Mucosa of rectum (tissue), 2 donors: Measurements from ENCODE around the gene TLR9.
A peak's percentile ranks its signal among the peaks of the same experiment; 100 is the strongest.

ENCODE experiments used
- H3K27ac ChIP-seq, 2 donors: one replicate each; pipeline ENCODE4 v1.7.0; 2013; ENCODE audit warnings: inconsistent platforms in 2 of 2, low read depth in 2 of 2, low read length in 2 of 2
- H3K27me3 ChIP-seq, 2 donors: one replicate each; pipeline ENCODE4 v1.7.0; 2013; ENCODE audit warnings: low read length in 2 of 2; ENCODE audit not compliant: control insufficient read depth in 2 of 2, insufficient read depth in 2 of 2
- H3K36me3 ChIP-seq, 2 donors: one replicate each; pipeline ENCODE4 v1.7.0; 2013; ENCODE audit warnings: low read length in 2 of 2; ENCODE audit not compliant: control insufficient read depth in 2 of 2, insufficient read depth in 2 of 2
- H3K4me1 ChIP-seq, 2 donors: one replicate each; pipeline ENCODE4 v1.7.0; 2013; ENCODE audit warnings: low read length in 2 of 2, mild to moderate bottlenecking in 1 of 2; ENCODE audit not compliant: control insufficient read depth in 2 of 2, insufficient read depth in 2 of 2
- H3K4me3 ChIP-seq, 2 donors: one replicate each; pipeline ENCODE4 v1.7.0; 2013; ENCODE audit warnings: low read length in 2 of 2
- H3K9ac ChIP-seq, 2 donors: one replicate each; pipeline ENCODE4 v1.7.0; 2013; ENCODE audit warnings: low read length in 2 of 2, low read depth in 1 of 2, mild to moderate bottlenecking in 1 of 2
- H3K9me3 ChIP-seq, 2 donors: one replicate each; pipeline ENCODE4 v1.7.0; 2013; ENCODE audit warnings: low read length in 2 of 2; ENCODE audit not compliant: control insufficient read depth in 2 of 2
- donor health status: healthy.
- donor health status: Normal muscosa, but diverticular disease.

Gene TLR9

GRCh38 chr3:52208556-52208955, 16.9 kb downstream of the TLR9 start:
- Histone ChIP-seq H3K27ac (no peak overlapping the region), H3K4me3 (no peak overlapping the region), H3K9ac (no peak overlapping the region), H3K36me3 (peaks cover 70 to 88% of the 10 kb centered on the region in 2 donors), H3K4me1 (peaks cover 0 to 6% of the 10 kb centered on the region in 2 donors), H3K9me3 (no peaks in the 10 kb centered on the region), H3K27me3 (no peaks in the 10 kb centered on the region)

- Histone ChIP-seq H3K36me3 (peaks cover 74% of the 10 kb centered on the region in 2 donors), H3K4me1 (peaks cover 0 to 11% of the 10 kb centered on the region in 2 donors), H3K4me3 (no peak overlapping the region)
Measured at GRCh38 chr3:52205727-52206372, 19.6 kb downstream of the TLR9 start.

DNA sequence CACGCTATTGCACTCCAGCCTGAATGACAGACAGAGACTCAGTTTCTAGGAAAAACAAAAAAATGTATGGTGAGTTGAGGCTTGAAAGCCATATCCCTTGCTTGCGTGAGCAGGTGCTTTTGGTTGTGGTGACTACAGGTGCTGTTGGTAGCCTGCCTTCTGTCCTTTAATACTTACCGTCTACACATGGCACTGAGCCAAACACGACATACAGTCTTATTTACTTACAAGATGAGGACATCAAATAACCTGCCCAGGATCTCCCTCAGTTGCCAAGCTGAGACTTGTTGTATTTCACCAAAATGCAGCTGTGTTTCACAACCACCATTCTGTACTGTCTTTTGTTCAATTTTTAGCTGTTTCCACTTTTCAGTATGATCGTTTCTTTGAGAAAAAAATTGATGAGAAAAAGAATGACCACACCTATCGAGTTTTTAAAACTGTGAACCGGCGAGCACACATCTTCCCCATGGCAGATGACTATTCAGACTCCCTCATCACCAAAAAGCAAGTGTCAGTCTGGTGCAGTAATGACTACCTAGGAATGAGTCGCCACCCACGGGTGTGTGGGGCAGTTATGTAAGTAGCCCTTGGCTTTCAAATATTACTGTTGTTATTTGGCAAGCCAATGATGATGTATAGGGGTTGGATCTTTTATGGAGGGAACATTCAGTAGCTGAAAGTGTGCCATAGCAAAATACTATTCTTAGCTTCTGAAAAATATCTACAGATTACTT, 20.9 kb downstream of the TLR9 start:
- Histone ChIP-seq H3K36me3 (peaks cover 67 to 69% of the 10 kb centered on the region in 2 donors), H3K27ac (no peak overlapping the region), H3K9me3 (no peaks in the 10 kb centered on the region), H3K4me1 (peaks cover 0 to 17% of the 10 kb centered on the region in 2 donors), H3K9ac (peak overlapping the region in 1 of 2 donors; percentile 19), H3K4me3 (peak overlapping the region in 1 of 2 donors; percentile 22), H3K27me3 (no peaks in the 10 kb centered on the region)

More at GRCh38 chr3:52205727-52206372, 19.6 kb downstream of the TLR9 start:
- H3K27me3 ChIP-seq = no peaks in the 10 kb centered on the region
- no peak overlapping the region for H3K27ac ChIP-seq
- no peak overlapping the region for H3K9ac ChIP-seq
- H3K9me3 ChIP-seq = no peaks in the 10 kb centered on the region

GRCh38 chr3:52203701-52204100, 21.7 kb downstream of the TLR9 start:
- Histone ChIP-seq H3K9me3 (no peaks in the 10 kb centered on the region), H3K27ac (no peak overlapping the region), H3K4me1 (peaks cover 6 to 23% of the 10 kb centered on the region in 2 donors), H3K36me3 (peaks cover 61 to 64% of the 10 kb centered on the region in 2 donors), H3K4me3 (no peak overlapping the region), H3K9ac (peak overlapping the region in 1 of 2 donors; percentile 19), H3K27me3 (no peaks in the 10 kb centered on the region)

GRCh38 chr3:52202384-52203077, 22.9 kb downstream of the TLR9 start:
- H3K9ac ChIP-seq = no peak overlapping the region
- H3K4me3 ChIP-seq = no peak overlapping the region
- H3K36me3 ChIP-seq = peaks cover 50 to 53% of the 10 kb centered on the region in 2 donors
- H3K27ac ChIP-seq = no peak overlapping the region
- H3K27me3 ChIP-seq = no peaks in the 10 kb centered on the region
- peaks cover 11 to 30% of the 10 kb centered on the region in 2 donors for H3K4me1 ChIP-seq
- no peaks in the 10 kb centered on the region for H3K9me3 ChIP-seq

DNA sequence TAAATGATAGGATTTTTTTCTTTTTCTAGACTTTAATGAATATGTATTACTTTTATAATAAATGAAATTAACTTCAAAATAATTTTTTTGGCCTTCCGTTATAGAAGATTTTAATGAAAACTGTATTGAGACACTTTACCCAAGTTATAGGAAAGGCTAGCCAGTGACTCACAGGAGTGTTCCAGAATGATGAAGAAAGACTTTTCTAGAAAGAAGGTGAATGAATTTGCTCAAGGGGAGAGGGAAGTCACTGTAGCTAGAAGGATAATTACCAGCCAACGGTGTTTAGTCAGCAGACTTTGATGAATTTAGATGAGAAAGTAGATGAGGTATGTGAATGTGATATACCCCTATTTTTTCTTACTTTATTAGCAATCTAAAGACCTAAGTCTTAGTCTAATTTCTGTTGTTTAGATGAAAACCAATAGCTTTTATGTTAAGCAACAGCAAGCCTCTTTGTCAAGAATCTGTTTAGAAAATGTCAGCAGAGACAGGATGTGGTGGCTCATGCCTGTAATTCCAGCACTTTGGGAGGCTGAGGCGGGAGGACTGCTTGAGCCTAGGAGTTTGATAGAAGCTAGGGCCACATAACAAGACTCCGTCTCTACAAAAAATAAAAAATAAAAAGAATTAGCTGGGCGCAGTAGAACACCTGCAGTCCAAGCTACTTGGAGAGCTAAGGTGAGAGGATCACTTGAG, 24.3 kb downstream of the TLR9 start:
- Histone ChIP-seq H3K9ac (no peak overlapping the region), H3K27me3 (no peaks in the 10 kb centered on the region), H3K27ac (no peak overlapping the region), H3K4me3 (no peak overlapping the region), H3K36me3 (peaks cover 41 to 44% of the 10 kb centered on the region in 2 donors), H3K9me3 (no peaks in the 10 kb centered on the region), H3K4me1 (peaks cover 24 to 44% of the 10 kb centered on the region in 2 donors)

- H3K27me3 ChIP-seq = no peaks in the 10 kb centered on the region
- H3K9me3 ChIP-seq = no peaks in the 10 kb centered on the region
- peak overlapping the region; percentile 87 to 94 for H3K9ac ChIP-seq
- H3K36me3 ChIP-seq = peaks cover 20 to 22% of the 10 kb centered on the region in 2 donors
- peak overlapping the region; percentile 79 to 85 for H3K4me3 ChIP-seq
- peaks cover 32 to 48% of the 10 kb centered on the region in 2 donors for H3K4me1 ChIP-seq
- peak overlapping the region; percentile 82 to 93 for H3K27ac ChIP-seq
Measured at GRCh38 chr3:52198643-52199608, 26.5 kb downstream of the TLR9 start.

- H3K4me1 ChIP-seq = peaks cover 32 to 47% of the 10 kb centered on the region in 2 donors
- no peaks in the 10 kb centered on the region for H3K27me3 ChIP-seq
- H3K27ac ChIP-seq = peak within 1 kb of the TSS; percentile 83 to 93
- H3K9me3 ChIP-seq = no peaks in the 10 kb centered on the region
- H3K36me3 ChIP-seq = peaks cover 11 to 17% of the 10 kb centered on the region in 2 donors
- H3K4me3 ChIP-seq = peak within 1 kb of the TSS; percentile 79 to 85
- H3K9ac ChIP-seq = peak within 1 kb of the TSS; percentile 87 to 94
Measured at GRCh38 chr3:52197842-52198625, 27.4 kb downstream of the TLR9 start, which contains the start of gene ALAS1. Gene ALAS1 (plus strand): TSS chr3:52198160. CDS start chr3:52199242, 1,082 bp downstream.
